Natural killer cell (primary cell): ENCODE results near the gene DNMT3L. TPM values are rescaled to one million over a fixed set of nuclear protein-coding genes. Genes with fewer than 3 reads are reported as not detected.

ENCODE experiments used
- ATAC-seq, 3 donors: fragments of 150-1000 bp in 2 of 3; fragments of 200-7000 bp in 1 of 3; cut with Tn5 transposase; 1 replicate in 1 of 3; 2 replicates in 2 of 3; pipeline ENCODE4 v1.10.0; 2021; ENCODE audit warnings: mild to moderate bottlenecking in 2 of 3, moderate library complexity in 2 of 3
- DNase-seq, 2 donors: peaks; one replicate each; pipeline versions ENCODE4 v3.0.0 to v3.0.0-alpha.2; 2013 to 2021; ENCODE audit warnings: mixed read lengths in 1 of 2
- H3K27ac ChIP-seq: one replicate; pipeline ENCODE4 v1.5.1; 2013; ENCODE audit warnings: mild to moderate bottlenecking, low read length
- H3K27me3 ChIP-seq: one replicate; pipeline ENCODE4 v1.6.1; 2013; ENCODE audit warnings: low read length; ENCODE audit not compliant: control insufficient read depth, insufficient read depth
- H3K36me3 ChIP-seq: one replicate; pipeline ENCODE4 v1.6.1; 2013; ENCODE audit warnings: low read length; ENCODE audit not compliant: control insufficient read depth, insufficient read depth
- H3K4me1 ChIP-seq: one replicate; pipeline ENCODE4 v1.6.1; 2013; ENCODE audit warnings: low read length; ENCODE audit not compliant: control insufficient read depth, insufficient read depth
- H3K4me3 ChIP-seq: one replicate; pipeline ENCODE4 v1.5.1; 2013; ENCODE audit warnings: low read length
- H3K9me3 ChIP-seq: one replicate; pipeline ENCODE4 v1.6.1; 2013; ENCODE audit warnings: low read length; ENCODE audit not compliant: control insufficient read depth, insufficient read depth
- H3K27ac Mint-ChIP-seq, 2 donors: one replicate each; pipeline ENCODE4 v1.8.0; 2022; ENCODE audit warnings: mild to moderate bottlenecking in 2 of 2, mixed read lengths in 2 of 2, moderate library complexity in 1 of 2
- H3K27me3 Mint-ChIP-seq, 2 donors: one replicate each; pipeline ENCODE4 v1.8.0; 2022; ENCODE audit warnings: low read depth in 2 of 2, mixed read lengths in 2 of 2
- H3K36me3 Mint-ChIP-seq: one replicate; pipeline ENCODE4 v1.8.0; 2022; ENCODE audit warnings: mixed read lengths
- H3K4me1 Mint-ChIP-seq, 2 donors: one replicate each; pipeline ENCODE4 v1.8.0; 2022; ENCODE audit warnings: mixed read lengths in 2 of 2
- H3K4me3 Mint-ChIP-seq: one replicate; pipeline ENCODE4 v1.8.0; 2022; ENCODE audit warnings: mild to moderate bottlenecking, moderate library complexity, mixed read lengths
- H3K9me3 Mint-ChIP-seq, 2 donors: one replicate each; pipeline ENCODE4 v1.8.0; 2022; ENCODE audit warnings: mixed read lengths in 2 of 2
- WGBS: methylation state at CpG from one replicate; pipeline ENCODE4 v1.1.7; 2013; ENCODE audit warnings: missing lambda C conversion rate; ENCODE audit not compliant: insufficient coverage; 5-methylcytosine and 5-hydroxymethylcytosine counted together
- intact Hi-C: fragments of 100-400 bp; cut with micrococcal nuclease; formaldehyde crosslinking; loops from one replicate; pipeline ENCODE4 v1.14.2; 2022
- total RNA-seq, 4 donors: library from RNA; stranded (reverse); fragments of 120-200 nt in 1 of 4; gene quantifications; one replicate each; pipeline versions ENCODE4 v1.2.3 to v1.2.4, GENCODE V29; 2013 to 2022
- TF ChIP-seq, protein P1 (sequence below): fragments of 200-600 bp; IDR thresholded peaks from one replicate; pipeline ENCODE4 v1.8.0; 2022; ENCODE audit warnings: antibody characterized with exemption

Gene DNMT3L
- total RNA-seq, 3 donors from 2014 or later (not counting 1 experiment from before 2014, with no cell fraction given): not detected

GRCh38 chr21:44295163-44295573 lies 33.5 kb upstream of the DNMT3L start:
- DNase-seq: peak in 1 of 2 donors; percentile 30
- Histone ChIP-seq H3K9me3 (no peaks in the 10 kb centered on the region), H3K4me3 (no peak overlapping the region), H3K4me1 (peaks cover 42% of the 10 kb centered on the region), H3K27ac (no peak overlapping the region), H3K36me3 (no peaks in the 10 kb centered on the region), H3K27me3 (no peaks in the 10 kb centered on the region)
- 79% methylated on average over 14 of the region's 14 CpGs for WGBS
- peaks cover 11 to 23% of the 10 kb centered on the region in 2 donors for H3K4me1 Mint-ChIP-seq
- TF ChIP-seq, protein P1, sequence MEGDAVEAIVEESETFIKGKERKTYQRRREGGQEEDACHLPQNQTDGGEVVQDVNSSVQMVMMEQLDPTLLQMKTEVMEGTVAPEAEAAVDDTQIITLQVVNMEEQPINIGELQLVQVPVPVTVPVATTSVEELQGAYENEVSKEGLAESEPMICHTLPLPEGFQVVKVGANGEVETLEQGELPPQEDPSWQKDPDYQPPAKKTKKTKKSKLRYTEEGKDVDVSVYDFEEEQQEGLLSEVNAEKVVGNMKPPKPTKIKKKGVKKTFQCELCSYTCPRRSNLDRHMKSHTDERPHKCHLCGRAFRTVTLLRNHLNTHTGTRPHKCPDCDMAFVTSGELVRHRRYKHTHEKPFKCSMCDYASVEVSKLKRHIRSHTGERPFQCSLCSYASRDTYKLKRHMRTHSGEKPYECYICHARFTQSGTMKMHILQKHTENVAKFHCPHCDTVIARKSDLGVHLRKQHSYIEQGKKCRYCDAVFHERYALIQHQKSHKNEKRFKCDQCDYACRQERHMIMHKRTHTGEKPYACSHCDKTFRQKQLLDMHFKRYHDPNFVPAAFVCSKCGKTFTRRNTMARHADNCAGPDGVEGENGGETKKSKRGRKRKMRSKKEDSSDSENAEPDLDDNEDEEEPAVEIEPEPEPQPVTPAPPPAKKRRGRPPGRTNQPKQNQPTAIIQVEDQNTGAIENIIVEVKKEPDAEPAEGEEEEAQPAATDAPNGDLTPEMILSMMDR: no peak
- H3K27me3 Mint-ChIP-seq: peaks cover 0 to 3% of the 10 kb centered on the region in 2 donors
- H3K9me3 Mint-ChIP-seq: no peaks in the 10 kb centered on the region
- no peak overlapping the region for H3K27ac Mint-ChIP-seq
- H3K4me3 Mint-ChIP-seq: no peak overlapping the region
- intact Hi-C loops: no loop called here
- H3K36me3 Mint-ChIP-seq: no peaks in the 10 kb centered on the region
- no peak for ATAC-seq

DNA sequence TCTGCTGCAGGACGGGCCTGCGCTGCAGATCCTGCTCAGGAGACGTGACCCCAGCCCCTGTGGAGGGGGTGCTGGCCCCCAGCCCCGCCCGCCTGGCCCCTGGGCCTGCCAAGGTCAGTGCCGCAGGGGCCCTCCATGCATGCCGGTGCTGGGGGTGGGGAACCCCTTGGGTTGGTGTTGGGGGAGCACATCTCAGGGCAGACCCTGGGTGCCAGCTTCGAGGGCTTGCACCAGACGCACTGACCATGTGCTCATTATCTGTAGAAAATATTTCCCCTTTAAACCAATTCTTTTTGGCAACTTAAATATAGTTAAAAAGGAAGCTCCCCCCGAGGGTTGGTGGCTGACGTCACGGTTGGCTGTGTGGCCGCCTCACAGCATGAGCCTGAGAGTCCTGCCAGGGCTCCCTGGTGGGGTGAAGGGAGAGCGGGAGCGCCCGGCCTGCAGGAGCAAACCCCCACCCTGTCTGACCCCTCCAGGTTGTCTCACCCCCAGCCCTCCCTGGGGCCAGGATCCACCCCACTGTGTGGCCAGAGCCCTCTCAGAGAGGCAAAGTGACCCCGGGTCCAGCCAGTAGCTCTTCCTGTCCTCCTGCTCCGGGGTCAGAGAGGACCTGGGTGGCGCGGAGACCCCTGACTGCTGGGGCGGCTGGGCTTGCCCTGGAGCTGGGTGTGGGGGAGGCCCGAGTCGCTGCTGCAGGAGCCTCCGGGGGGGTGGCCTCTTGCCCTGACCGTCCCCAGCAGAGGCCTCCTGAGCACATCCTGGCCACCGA lies 32.9 kb upstream of the DNMT3L start:
- 74% methylated on average over 23 of the region's 26 CpGs for WGBS
- peaks cover 42% of the 10 kb centered on the region for H3K4me1 ChIP-seq
- H3K4me1 Mint-ChIP-seq: peaks cover 11 to 23% of the 10 kb centered on the region in 2 donors
- TF ChIP-seq, protein P1: no peak
- H3K36me3 ChIP-seq: no peaks in the 10 kb centered on the region
- ATAC-seq (no peak), DNase-seq (peak in 1 of 2 donors; percentile 53)
- H3K27ac Mint-ChIP-seq: no peak overlapping the region
- H3K4me3 Mint-ChIP-seq: no peak overlapping the region
- H3K9me3 ChIP-seq: no peaks in the 10 kb centered on the region
- H3K9me3 Mint-ChIP-seq: no peaks in the 10 kb centered on the region
- no peaks in the 10 kb centered on the region for H3K36me3 Mint-ChIP-seq
- H3K27me3 Mint-ChIP-seq: peaks cover 0 to 3% of the 10 kb centered on the region in 2 donors
- H3K27ac ChIP-seq: no peak overlapping the region
- H3K27me3 ChIP-seq: no peaks in the 10 kb centered on the region
- no peak overlapping the region for H3K4me3 ChIP-seq
- intact Hi-C loops: no loop called here

DNA sequence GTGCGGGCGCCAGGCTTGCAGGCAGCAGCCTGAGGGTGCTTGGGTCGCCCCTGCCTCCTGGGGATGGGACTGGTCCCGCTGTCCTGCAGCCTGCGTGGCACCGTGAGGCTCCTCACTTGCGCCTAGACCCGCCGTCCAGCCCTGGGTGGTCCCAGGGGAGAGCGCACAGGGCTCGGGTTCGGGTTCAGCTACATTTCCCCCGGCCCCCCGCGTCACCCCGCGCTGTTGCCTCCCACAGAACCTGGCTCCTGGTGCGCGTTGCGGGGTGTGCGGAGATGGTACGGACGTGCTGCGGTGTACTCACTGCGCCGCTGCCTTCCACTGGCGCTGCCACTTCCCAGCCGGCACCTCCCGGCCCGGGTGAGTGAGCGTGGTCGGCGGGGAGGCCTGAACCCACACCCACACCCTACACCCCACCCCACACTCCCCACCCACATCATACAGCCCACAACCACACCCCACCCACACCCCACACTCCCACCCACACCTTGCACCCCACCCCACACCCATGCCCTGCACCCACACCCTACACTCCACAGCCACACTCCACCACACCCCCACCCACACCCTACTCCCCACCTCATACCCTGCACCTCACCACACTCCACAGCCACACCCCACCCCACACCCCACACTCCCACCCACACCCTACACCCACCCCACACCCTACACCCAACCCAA lies 32.0 kb upstream of the DNMT3L start:
- Histone ChIP-seq H3K4me3 (no peak overlapping the region), H3K9me3 (no peaks in the 10 kb centered on the region), H3K36me3 (no peaks in the 10 kb centered on the region), H3K27me3 (no peaks in the 10 kb centered on the region), H3K4me1 (peaks cover 36% of the 10 kb centered on the region), H3K27ac (no peak overlapping the region)
- no peaks in the 10 kb centered on the region for H3K9me3 Mint-ChIP-seq
- no peak overlapping the region for H3K4me3 Mint-ChIP-seq
- WGBS: 67% methylated on average over 33 of the region's 33 CpGs
- no peaks in the 10 kb centered on the region for H3K36me3 Mint-ChIP-seq
- no peak overlapping the region for H3K27ac Mint-ChIP-seq
- DNase-seq (peak in 1 of 2 donors; percentile 63), ATAC-seq (peak in 2 of 3 donors; percentile 8 to 16)
- peaks cover 0 to 3% of the 10 kb centered on the region in 2 donors for H3K27me3 Mint-ChIP-seq
- intact Hi-C loops: no loop called here
- TF ChIP-seq, protein P1: no peak
- H3K4me1 Mint-ChIP-seq: peaks cover 11 to 18% of the 10 kb centered on the region in 2 donors
